Measurements from ENCODE around the gene STARD13. TPM values are rescaled to one million over a fixed set of nuclear protein-coding genes. Genes with fewer than 3 reads are reported as not detected.
A peak's percentile ranks its signal among the peaks of the same experiment; 100 is the strongest.

Gene STARD13
- total and polyA plus RNA-seq, 8 donors, result 4.4 to 158 (median 44.0) TPM

DNA sequence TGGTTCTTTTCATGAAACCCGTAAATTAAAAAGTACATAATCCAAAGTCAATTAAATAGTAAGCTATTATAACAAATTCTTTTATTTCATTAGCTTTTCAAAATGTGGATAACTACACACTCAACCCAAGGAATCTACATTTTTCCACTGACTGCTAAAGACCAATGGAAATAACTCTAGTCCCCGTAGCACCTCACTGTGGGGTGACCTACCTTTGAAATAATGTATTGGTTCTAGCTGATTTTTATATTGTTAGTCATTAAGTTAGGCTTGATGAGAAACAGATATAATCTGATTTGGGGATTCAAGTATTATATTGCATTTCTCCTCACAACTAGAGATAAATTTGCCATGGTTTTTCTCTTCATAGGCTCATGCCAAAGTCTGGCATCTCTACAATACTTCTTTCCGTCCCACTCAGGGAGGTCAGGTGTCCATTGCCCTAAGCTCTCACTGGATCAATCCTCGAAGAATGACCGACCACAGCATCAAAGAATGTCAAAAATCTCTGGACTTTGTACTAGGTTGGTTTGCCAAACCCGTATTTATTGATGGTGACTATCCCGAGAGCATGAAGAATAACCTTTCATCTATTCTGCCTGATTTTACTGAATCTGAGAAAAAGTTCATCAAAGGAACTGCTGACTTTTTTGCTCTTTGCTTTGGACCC, 232.0 kb downstream of the STARD13 start:
- H3K4me3 ChIP-seq, result no peak overlapping the region
- TF ChIP-seq POLR2AphosphoS5 (IDR thresholded peaks at IDR 0.05) (no peak), POLR2A (IDR thresholded peaks at IDR 0.05) (no peak), EP300 (IDR thresholded peaks at IDR 0.05) (no peak)
- TF ChIP-seq, protein P1, sequence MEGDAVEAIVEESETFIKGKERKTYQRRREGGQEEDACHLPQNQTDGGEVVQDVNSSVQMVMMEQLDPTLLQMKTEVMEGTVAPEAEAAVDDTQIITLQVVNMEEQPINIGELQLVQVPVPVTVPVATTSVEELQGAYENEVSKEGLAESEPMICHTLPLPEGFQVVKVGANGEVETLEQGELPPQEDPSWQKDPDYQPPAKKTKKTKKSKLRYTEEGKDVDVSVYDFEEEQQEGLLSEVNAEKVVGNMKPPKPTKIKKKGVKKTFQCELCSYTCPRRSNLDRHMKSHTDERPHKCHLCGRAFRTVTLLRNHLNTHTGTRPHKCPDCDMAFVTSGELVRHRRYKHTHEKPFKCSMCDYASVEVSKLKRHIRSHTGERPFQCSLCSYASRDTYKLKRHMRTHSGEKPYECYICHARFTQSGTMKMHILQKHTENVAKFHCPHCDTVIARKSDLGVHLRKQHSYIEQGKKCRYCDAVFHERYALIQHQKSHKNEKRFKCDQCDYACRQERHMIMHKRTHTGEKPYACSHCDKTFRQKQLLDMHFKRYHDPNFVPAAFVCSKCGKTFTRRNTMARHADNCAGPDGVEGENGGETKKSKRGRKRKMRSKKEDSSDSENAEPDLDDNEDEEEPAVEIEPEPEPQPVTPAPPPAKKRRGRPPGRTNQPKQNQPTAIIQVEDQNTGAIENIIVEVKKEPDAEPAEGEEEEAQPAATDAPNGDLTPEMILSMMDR (IDR thresholded peaks at IDR 0.05), result no peak
- H3K27ac ChIP-seq, result peak overlapping the region in 2 of 5 donors; percentile 6 to 40
- intact Hi-C loops (cut with DNase I; ENCODE audit: low total_unique reads), result no loop called here
- 77 to 87% (median 81%) methylated on average over 7 of the region's 7 CpGs for WGBS, 5 donors
- no peaks in the 10 kb centered on the region for H3K9me3 ChIP-seq
- no peak for DNase-seq
- H3K27me3 ChIP-seq, result no peaks in the 10 kb centered on the region
- H3K36me3 ChIP-seq, result no peaks in the 10 kb centered on the region
- H3K4me1 ChIP-seq, result peaks cover 0 to 12% (median 4%) of the 10 kb centered on the region in 4 donors

Measured in stomach (tissue), 9 donors.